Epidermal melanocyte (primary cell): ENCODE results near the gene ADIPOQ.
"Not testable (repeated sequence)": the region's sequence is repeated elsewhere in the genome, so short reads cannot be mapped to it uniquely, and the experiment has no call there.

ENCODE experiments used
- DNase-seq: peaks from one replicate; pipeline ENCODE4 v3.0.0; 2011; ENCODE audit warnings: low spot score; ENCODE audit not compliant: insufficient read length

ADIPOQ gene

DNA sequence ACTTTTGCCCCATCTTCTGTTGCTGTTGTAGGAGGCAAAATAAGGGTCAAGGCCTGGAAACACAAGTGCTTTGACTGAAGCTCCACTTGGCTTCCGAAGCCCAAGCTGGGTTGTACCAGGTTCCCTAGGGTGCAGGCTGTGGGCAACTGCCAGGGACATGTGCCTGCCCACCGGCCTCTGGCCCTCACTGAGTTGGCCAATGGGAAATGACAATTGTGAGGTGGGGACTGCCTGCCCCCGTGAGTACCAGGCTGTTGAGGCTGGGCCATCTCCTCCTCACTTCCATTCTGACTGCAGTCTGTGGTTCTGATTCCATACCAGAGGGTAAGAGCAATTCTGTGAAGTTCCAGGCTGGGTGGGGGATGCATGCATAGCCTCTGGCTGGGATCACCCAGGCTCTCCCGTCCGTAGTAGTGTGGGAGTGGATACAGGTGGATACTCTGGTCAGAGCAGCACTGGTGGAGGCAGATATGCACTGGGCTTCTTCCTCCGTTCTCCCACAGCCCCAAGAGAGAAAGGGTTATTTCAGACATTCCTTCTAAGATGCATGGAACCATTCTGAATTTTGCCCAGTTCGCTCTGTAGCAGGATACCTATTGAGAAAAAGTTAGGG is at the start of gene ADIPOQ:
TSS of gene ADIPOQ (plus strand) at position 285 of the 613 bp plus-strand sequence. CDS start 10,349 bp downstream, outside the sequence.
- no peak for DNase-seq

DNA sequence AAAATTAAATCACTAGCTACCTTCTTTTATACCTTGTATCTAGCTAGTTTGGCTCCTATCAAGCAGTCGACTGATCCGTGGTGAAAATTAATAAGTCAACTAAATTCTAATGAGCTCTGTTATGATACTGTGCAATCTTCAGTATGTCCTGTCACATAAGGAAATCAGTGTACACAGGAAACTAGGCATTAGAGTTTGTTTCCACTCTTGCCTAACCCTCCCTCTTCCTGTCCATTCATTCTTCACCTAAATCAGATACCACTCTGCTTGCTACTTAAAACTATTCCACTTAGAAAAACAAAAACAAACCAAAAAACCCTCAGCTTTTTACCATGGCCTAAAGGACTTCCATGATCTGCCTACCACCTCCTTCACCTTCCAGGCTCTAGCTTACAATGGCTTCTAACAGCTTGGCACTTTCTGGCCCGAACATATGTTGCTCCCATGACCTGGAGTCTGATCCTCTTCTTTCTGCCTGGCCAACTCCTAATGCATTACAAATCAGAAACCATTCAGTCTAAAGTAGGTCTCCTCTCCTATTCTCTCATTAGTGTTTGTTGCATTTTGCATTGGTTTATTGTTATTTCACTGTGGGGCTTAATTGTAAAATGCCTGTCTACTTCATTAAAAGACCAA is 44.2 kb upstream of the ADIPOQ start:
- no peak for DNase-seq

DNA sequence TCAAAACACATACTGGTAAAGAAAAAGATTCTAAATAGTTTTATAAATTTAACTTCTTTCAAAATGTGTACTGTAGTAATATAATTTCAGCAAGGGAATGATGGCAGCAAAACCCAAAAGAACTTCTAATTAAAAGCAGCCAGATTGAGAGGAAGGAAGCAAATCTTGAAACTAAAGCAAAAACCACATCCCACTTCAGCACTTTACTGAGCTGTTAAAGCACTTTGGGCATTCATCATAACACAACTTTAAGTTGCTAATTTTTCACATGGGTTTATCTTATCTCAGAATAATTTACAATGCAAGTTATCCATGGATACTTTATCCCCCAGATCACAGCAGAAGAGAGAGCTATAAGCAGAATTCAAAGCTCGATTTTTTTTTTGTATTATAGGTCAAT is 42.2 kb upstream of the ADIPOQ start:
- no peak for DNase-seq

DNA sequence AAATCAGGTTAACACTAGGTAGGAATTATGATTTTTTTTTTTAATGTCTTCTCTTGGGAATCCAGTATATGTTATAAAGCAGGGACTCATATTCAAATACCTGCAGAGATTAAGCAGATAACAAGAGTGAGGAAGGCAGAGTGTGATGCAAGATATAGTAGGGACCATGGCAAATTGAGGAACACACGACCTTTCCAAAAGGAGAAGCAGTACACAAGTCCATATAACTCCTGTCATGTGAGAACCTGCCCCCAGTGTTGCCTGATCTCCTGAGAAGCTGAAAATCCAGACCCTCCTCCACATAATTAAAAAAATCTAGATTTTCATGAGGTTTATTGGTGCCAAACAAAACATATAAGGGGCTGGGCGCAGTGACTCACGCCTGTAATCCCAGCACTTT is 39.8 kb upstream of the ADIPOQ start:
- no peak for DNase-seq

DNA sequence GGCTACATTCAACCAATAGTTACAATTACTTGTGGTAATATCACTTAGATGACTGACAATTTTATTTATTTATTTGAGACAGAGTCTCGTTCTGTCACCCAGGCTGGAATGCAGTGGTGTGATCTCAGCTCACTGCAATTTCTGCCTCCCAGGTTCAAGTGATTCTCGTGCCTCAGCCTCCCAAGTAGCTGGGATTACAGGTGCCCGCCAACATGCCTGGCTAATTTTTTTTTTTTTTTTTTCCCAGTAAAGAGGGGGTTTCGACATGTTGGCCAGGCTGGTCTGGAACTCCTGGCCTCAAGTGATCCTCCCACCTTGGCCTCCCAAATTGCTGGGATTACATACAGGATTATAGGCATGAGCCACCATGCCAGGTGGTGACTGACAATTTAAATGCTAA is 39.1 kb upstream of the ADIPOQ start:
- DNase-seq: not testable (repeated sequence)

DNA sequence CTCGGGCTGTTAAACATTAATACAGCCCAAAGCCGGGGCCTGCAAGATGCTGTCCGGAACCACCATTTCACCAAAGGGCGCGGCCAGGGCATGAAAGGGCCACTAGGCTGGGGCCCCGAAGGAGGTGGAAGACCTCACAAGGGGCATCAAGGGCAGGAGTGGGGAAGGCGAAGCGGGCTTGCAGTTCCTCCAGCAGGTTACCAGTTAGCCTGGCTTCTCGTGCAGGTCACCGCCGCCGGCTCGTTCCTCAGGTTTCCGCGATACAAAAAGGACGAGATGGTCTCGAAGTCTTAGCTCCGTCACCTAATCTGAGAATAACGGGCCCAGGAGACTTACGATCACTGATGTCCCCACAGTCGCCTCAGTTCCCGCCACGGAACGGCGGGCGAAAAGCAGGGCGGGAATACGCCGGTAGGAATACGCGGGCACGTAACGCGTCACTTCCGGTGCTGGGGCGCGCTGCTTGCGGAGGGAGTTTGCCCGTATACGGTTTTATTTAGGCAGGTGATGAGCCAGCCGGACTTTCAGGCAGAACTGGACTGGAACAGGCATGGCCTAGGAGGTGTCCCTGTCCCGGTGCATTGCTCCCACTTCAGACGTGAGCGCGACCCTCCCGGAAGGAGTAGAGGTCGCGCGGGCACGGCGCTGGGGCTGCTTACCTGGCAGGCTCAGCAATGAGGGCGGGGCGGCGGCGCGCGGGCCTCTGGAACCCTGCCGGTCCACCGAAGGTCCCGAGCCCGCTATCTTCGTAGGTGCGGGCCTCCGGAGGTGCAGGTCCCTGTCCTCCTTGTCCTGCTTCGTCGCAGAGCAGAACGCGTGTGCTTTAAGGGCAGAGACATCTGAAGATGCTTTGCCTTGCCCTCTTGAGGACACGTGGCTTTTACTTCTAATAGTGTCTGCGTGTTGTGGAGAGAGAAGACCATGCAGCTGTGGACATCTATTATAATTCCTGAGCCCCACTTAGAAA is 36.1 kb upstream of the ADIPOQ start, which contains the start of gene RFC4:
TSS of gene RFC4 (minus strand) at position 394 of the 967 bp plus-strand sequence. CDS start 1,769 bp downstream, outside the sequence.
- DNase-seq: peak; percentile 66

DNA sequence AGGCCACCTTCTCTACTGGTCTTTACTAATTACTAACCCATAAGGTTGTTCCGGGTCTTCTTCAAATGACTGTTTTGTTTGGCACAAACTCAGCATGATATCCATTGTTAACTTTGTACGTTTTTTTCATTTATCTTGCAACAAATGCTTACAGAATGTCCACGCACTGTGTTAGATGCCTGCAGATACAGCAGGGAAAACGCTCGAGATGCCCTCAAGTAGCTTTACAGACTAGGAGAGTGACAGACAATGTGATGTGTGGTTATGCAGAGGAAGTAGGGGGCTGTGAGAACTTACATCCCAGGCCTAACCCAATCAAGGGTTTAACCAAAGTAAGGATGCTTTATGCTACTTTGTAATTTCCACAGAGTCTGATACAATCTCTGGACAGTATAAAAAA is 35.3 kb upstream of the ADIPOQ start:
- no peak for DNase-seq

DNA sequence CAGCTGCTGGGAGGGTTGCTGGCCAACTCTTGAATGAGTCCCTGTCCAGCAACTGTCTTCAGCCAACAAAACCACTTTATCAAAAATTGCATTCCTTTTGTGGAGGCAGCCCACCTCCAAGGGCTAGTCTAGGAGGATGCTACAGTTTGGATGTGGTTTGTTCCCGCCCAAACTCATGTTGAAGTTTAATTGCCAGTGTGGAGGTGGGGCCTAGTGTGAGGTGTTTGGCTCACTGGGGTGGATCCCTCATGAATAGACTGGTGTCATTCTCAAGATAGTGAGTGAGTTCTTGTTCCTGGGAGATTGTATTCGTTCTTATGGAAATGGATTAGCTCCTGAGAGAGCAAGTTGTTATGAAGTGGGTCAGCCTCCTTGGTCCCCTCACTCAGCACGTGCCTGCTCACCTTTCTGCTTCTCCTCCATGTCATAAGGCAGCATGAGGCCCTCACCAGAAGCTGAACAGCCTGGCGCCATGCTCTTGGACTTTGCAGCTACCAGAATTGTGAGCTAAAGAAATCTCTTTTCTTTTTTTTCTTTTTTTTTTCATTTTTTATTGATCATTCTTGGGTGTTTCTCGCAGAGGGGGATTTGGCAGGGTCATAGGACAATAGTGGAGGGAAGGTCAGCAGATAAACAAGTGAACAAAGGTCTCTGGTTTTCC is 32.0 kb upstream of the ADIPOQ start:
- no peak for DNase-seq

DNA sequence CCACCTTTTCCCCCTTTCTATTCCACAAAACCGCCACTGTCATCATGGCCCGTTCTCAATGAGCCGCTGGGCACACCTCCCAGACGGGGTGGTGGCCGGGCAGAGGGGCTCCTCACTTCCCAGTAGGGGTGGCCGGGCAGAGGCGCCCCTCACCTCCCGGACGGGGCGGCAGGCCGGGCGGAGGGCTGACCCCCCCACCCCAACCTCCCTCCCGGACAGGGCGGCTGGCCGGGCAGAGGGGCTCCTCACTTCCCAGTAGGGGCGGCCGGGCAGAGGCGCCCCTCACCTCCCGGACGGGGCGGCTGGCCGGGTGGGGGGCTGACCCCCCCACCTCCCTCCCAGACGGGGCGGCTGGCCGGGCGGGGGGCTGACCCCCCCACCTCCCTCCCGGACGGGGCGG is 31.2 kb upstream of the ADIPOQ start:
- DNase-seq: not testable (repeated sequence)

DNA sequence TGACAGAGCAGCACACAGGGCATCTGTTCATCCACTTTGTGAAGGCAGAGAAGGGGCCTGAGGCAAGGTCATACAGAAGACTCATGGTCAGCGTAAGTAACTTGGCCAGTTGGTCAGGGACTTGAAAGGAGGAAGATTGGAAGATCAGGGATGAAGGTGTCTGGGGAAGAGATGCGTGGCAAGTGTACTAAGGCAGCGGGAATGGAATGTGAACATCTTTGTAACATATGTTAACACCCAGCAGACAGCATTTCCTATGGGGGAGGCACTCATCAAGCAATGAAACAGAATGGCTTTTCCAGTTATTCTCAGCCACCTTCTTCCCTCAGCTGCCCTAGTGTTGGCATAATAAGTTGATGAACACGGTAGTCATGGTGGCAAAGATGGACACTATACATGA is 28.4 kb upstream of the ADIPOQ start:
- no peak for DNase-seq

DNA sequence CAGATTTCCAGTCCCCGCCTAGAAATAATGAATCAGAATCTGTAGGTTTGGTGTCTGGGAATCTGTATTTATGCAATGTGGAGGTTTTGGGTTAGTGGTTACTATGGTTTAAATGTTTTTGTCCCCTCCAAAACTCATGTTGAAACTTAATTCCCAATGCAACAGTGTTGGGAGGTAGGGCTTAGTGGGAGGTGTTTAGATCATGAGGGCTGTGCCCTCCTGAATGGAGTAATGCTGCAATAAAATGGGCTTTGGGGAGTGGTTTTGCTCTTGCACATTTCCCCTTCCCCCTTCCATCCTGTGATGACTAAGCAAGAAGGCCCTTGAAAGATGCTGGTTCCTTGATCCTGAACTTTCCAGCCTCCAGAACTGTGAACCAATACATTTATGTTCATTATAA is 27.1 kb upstream of the ADIPOQ start:
- DNase-seq: no peak

DNA sequence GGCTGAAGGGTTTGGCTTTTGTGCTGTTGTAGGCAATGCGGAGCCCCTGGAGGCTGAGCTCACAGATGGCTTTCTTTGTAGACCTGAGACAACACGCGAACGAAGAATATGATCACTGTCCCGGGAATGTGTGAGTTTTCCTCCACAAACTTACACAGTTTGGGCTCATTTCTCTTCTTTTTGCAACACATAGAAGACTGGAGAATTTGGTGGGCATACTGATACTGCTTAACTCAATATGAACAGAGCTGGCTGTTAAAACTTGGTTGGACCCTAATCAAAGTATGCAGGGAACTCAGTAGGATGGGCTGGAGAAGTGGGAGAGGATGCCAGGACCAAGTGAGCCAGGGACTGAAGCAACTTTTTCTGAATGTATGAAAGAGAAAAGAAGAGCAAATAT is 24.0 kb upstream of the ADIPOQ start:
- no peak for DNase-seq

DNA sequence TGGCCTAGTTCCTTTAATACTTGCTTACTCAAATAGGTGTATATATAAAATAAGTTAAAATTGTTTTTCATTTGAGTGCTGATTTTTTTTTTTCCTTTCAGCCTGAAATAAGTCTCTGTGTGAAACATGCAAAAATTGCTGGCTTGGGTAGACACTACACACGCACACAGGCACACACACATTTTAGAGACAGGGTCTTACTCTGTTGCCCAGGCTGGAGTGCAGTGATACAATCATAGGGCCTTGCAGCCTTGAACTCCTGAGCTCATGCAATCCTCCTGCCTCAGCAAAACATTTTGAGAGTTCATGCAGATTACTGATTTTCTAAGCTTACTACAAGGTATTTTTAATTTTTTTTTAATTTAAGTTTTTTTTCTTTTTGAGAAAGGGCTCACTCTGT is 23.6 kb upstream of the ADIPOQ start:
- DNase-seq: no peak

DNA sequence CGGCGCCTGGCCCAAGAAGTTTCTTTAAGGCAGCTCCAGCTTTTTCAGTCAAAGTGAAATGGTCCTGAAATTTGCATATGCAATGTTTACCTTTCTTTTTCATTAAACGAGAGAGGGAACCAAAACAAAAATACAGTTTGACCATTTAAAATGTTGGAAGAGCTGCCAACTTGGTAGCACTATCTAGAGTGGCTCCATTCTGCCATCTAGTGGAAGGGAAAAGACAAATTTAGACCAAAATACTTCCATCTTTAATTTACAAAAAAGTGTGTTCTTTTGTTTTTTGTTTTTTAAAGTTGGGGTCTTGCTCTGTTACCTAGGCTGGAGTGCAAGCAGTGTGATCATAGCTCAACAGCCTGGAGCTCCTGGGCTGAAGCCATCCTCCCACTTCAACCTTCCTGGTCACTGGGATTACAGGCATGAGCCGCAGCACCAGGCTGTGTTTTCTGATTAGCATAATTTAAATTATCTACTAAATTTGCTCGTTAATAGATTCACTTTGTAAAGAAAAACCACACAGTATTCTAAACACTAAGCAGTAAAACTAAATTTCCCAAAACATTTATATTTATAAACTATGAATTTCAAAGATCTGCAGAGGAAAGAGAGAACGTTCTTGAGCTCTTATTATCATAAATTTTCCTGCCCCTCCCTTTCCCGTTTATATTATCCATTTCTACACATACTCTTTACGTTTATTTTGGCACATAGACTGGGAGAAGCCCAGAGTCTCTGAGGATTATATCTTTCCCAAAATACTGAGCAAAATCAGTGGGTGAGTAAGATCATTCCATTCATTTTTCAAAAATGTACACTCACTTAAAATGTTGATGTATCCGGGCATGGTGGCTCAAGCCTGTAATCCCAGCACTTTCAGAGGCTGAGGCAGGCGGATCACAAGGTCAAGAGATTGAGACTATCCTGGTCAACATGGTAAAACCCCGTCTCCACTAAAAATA is 20.8 kb upstream of the ADIPOQ start:
- no peak for DNase-seq

DNA sequence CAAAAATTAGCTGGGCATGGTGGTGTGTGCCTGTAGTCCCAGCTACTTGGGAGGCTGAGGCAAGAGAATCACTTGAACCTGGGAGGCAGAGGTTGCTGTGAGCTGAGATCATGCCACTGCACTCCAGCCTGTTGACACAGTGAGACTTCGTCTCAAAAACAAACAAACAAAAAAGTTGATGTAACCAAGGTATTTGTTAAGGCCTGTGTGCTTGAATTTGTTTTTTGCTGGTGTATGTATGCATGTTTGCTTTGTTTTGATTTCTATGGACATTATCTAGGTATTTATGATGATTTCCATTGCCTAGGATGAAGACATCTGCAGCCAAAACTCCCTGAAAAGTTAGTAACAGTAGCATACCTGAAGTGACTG is 20.1 kb upstream of the ADIPOQ start:
- DNase-seq: not testable (repeated sequence)

DNA sequence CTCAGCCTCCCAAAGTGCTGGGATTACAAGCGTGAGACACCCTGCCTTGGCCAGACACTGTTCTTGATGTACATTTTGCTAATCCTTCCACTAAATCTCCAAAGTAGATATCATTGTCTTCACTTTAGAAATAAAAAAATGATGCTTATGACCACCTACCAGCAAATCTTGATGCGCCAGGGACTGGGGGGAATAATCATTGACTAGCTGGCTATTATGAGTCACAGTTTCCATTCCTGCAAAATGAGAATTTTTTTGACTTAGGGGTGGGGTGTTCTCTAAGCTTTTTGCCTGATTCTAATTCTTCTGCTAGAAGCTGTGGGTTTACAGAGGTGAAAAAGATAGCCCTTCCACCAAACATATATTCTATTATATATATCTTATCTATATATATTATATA is 19.1 kb upstream of the ADIPOQ start:
- DNase-seq: no peak

DNA sequence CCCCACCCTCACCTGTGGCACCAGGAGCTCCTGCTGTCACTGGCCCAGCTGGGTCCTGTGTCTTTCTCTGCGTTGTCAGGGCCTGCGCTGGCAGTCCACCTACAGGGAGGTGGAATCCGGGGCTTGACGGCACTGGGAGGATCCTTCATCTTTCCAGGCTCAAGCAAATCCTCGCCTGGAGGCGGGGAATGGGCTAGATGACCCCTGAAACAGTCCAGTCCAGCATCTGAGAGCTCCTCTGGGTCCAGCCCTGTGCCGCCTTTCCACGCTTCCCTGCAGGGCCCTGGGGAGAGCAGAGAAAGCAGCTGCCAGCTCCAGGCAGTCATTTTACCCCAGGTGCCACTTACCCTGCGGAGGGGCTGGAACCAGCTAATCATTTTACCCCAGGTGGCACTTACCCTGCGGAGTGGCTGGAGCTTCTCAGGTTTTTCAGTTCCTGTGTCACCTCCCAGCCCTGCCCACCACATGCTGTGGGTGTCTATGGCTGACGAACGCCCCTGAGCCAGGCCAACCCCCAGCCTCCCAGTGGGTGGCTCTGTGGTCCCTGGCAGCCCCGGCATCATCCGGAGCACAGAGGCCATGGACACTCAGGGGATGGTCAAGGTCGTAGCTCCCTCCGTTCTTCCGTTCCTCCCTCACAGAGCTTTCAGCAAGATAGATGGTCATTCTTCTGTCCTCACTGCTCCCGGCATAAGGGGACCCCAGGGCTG is 17.9 kb upstream of the ADIPOQ start:
- DNase-seq: no peak

DNA sequence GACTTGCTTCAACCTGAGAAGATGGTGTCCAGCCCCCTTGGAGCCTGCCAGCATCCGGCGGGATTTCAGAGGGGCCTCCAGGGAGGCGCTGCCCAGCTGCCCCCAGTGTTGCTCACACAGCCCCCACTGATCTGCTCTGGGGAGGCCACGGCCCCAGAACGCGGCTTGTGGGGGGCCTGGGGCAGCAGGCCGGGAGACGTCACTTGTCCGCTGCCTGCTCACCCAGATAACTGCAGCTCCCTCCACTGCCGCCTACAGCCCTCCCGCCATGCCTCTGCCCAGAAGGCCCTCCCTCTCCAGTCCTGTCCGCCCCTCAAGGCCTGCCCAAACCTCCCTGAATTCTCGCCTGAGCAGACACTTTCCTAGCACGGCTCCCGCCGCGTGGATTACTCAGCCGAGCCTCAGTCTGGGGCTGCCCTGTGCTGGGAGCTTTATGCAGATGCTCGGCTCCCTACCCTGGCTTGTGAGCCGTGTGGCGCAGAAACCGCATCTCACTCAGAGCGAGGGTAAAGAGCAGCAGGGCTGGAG is 17.2 kb upstream of the ADIPOQ start:
- no peak for DNase-seq

DNA sequence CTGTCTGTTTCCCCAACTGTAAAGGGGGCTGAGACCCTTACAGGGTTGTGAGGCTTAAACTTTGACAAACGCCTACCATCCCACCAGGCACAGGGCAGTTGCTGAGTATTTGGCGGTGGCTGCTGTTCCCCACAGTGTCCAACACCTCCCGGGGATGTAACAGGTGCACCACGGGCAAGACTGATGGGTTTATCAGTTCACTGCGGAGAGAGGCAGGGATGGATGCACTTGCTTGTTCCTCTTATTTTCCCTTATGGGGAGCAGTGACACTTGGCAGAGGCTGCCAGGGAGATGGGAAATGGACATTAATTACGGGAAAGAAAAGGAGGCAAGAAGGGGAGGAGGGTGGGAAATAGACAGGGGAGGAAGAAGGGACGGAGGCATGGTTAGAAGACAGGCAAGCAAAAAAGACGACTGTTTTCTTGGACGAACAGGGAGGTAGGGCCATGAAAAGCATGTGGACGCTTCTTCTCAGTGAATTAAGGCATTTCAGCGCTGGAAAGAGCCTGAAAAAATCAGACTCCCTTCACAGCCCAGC is 16.6 kb upstream of the ADIPOQ start:
- no peak for DNase-seq
